Fibroblast of gingiva (primary cell): ENCODE results near the gene WIPF3.
"Not testable (repeated sequence)": the region's sequence is repeated elsewhere in the genome, so short reads cannot be mapped to it uniquely, and the experiment has no call there.

ENCODE experiments used
- DNase-seq: peaks from one replicate; pipeline ENCODE4 v3.0.0-alpha.2; 2011; ENCODE audit warnings: low read depth

WIPF3 gene

DNA sequence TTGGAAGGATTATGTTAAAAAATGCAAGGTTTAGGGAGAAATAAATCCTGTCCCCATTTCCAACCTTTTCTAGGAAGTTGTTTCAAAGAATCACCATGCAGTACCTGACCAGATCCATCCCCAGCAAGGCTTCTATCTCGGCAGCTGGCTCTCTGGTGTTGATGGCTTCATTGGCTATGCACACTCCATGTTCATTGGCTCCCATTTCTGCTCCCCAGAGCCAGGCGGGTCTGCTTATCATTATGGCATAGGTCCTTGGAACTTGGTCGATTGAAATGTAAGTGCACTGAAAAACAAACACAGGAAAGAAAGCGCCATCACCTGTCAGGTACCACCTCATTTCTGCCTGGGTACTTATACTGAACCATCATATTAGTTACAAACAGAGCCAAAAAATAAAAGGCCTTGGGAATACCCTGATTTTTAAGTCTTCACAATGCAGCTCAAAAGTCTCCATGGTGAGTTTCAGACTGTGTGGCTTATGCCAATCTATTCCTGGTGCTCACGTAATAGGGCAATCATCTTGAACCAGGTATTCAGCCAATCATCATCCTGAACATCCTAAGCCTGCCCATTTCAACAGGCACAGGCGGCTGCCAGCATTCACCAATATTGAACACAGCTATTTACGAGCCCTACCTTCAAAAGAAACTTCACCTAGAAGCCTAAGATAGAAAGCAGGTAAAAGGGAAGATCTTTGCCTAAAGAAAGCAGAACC, 148.9 kb downstream of the WIPF3 start:
- no peak for DNase-seq

DNA sequence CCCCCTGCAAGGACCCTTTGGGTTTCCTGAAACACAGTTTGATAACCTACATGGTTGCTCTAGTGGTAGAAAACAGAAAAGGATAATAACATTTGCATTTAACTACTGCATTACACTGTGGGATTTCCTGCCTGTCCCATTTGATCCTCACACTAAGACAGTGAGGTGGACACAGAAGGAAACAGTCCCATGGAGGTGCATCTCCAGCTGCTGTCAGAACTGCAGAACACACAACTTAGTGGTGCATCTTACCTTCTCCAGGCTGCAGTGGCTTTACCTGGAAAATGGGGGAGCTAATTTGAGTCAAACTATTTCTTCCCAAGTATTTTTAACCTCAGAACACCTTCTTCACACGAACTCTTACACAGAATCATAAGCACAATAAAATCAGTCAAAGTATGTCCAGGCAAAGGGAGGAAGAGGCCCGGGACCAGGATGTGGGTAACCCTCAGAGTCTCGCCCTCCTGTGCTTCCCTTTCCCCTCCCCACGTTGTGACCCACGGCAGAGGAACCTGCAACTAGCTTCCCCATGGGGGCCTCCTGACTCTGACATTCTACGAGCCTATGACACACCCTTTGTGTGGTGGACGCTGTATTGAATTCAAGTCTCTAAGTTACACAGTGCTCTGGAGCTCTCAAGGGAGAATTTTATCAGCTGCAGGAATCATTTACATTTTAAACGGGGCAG, 149.6 kb downstream of the WIPF3 start:
- no peak for DNase-seq

DNA sequence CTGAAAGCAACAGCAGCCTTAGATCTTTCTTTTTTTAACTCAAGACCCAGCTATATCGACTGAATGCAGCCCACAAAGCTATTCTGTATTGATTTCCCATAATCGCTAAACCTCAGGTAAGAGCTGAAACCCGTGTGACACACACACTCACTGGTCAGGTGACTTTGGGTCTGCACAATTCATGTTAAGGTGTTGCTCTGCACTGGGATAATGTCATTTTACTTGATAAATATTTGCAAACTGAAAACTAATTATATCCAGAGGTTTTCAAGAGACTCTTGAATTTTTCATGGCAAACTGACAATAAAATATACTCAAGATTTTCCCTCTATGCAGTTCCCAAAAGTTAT, 150.2 kb downstream of the WIPF3 start:
- no peak for DNase-seq

DNA sequence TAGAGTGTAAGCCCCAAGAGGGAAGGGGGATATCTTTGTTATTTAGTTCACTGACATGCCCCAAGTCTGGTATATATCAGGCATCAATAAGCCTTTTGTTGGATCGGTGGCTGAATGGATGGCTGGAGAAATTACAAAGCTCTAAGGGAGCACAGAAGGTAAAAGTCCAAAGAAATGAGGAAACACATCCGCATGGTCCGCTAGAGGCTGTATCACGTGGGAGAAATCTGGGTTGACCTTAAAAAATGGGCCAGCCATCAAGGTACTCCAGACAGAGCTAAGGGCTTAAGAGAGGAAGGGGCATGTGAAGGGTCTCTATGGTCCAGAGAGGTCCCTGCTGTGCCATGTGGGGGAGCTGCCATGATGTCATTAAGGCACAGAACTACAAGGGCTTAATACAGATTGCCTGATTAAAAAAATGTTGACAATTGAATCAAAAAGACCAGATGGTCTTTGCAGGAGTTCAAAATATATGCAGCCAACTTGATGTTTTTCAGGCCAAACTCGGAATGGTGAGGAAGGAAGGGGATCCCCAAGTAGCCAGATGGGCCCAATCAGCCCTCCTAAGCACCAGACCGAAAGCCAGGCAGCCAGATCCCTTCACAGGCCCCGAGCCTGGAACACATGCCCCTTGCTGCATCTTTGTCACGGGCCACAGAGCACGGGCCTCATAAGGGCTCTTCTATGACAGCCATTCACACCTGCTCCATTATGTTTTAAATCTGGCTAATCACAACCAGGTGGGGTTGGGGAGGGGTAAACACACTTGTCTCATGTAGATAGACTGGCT, 151.4 kb downstream of the WIPF3 start:
- DNase-seq = no peak

DNA sequence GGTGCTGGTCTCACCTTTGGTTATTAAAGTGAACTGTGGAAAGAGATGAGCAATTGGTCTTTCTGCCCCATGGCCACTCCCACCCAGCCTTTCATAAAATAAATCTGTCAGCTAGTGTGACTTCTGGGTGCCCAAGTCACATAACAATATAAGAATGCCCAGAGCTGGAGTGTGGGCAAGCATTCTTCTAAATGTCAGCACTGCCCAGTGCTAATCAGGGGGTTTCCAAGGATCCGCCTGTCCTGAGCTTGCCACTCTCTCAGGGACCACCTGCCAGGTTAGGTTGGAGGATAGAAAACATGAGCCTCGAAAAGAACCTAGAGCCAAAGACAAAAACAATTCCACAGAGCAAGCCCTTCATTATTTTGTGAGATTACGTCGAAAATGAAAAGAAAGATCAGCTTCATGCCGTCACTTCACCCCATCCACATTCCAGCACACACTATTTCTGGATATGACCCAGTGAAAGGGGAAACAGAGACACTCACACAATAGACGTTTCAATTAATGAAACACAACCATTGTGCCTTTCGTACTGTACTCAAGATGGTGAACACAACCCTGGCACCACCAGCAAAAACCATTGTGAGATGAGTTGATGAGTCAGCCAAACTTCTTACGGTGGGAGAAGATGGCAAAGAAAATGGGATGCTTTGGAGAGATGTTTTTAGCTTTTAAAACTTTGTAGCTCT, 152.5 kb downstream of the WIPF3 start:
- DNase-seq = no peak

DNA sequence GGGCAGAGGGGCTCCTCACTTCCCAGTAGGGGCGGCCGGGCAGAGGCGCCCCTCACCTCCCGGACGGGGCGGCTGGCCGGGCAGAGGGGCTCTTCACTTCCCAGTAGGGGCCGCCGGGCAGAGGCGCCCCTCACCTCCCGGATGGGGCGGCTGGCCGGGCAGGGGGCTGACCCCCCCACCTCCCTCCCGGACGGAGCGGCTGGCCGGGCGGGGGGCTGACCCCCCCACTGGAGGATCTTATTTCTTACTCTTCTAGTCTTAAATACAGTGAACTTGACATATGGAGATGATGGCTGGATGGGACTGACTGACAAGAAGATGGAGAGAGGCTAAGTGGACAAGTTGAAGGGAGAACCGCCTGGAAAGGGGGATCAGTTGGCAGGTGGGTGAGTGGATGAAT, 155.3 kb downstream of the WIPF3 start:
- not testable (repeated sequence) for DNase-seq

DNA sequence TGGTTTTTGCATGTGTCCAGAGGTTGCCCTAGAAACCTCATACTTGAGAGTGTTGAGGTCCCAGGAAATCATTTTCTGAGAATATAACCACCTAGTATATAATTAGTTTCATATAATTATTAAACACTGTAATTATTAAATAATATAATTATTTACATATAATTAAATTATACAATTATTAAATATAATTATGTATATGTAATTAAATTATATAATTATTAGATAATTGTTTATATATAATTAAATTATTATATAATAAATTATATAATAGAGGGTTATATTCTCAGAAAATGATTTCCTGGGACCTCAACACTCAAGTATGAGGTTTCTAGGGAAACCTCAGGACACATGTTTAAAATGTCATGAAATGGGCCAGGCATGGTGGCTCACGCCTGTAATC, 155.7 kb downstream of the WIPF3 start:
- no peak for DNase-seq

DNA sequence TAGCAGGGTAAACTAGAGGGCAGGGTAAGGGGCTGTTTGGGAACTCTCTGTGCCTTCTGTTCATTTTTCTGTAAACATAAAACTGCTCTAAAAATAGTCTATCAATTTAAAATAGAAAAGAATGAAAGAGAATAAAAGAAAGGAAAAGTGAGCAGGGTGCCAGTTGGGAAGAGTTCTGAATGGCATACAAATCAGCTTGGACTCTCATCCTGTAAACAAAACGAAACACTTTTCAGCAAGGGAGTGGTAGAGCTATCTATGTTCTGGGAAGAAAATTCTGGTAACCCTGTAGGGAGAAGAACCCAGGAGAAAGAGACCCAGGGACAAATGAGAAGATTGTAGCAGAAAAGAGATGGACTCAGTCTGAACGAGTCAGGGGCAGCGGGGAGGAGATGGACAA, 158.7 kb downstream of the WIPF3 start:
- no peak for DNase-seq
